ENCODE results near the gene NRXN3. TPM values are rescaled to one million over a fixed set of nuclear protein-coding genes. Genes with fewer than 3 reads are reported as not detected.

Gene NRXN3
- polyA plus RNA-seq, 1 of the 3 experiments (the other 2 are of a cell fraction) = 1.6 TPM

GRCh38 chr14:78335531-78335930, 165.4 kb downstream of the NRXN3 start:
- Histone ChIP-seq H3K27me3 (ENCODE audit: insufficient read depth) (no peaks in the 10 kb centered on the region), H3F3A (replicated peaks; ENCODE audit: insufficient read depth) (no peaks in the 10 kb centered on the region), H3K79me2 (ENCODE audit: insufficient read depth) (no peaks in the 10 kb centered on the region), H3K9ac (no peak overlapping the region), H3K4me1 (ENCODE audit: control insufficient read depth in 1 of 2, insufficient read depth in 2 of 2, low read depth in 1 of 2, low read length in 1 of 2) (no peaks in the 10 kb centered on the region; a peak in 1 of 4 replicates), H3K9me3 (no peaks in the 10 kb centered on the region), H3K4me2 (no peak overlapping the region), H3K27ac (ENCODE audit: low read depth in 2 of 2, low read length in 1 of 2) (no peak overlapping the region), H3K9me2 (no peaks in the 10 kb centered on the region), H3K4me3 (ENCODE audit: low read depth in 2 of 2, low read length in 1 of 2) (no peak overlapping the region), H2AFZ (ENCODE audit: low read depth) (no peak overlapping the region), H4K20me1 (ENCODE audit: insufficient read depth) (no peaks in the 10 kb centered on the region), H3K36me3 (replicated peaks in 1 of 2; ENCODE audit: control insufficient read depth in 1 of 2, insufficient read depth in 2 of 2, low read length in 1 of 2) (no peaks in the 10 kb centered on the region)
- WGBS (ENCODE audit: low lambda C conversion rate) = 27% methylated on average over 2 of the region's 2 CpGs
- TF ChIP-seq MEF2A (IDR thresholded peaks at IDR 0.05; ENCODE audit: borderline replicate concordance, low read depth) (no peak), SMC3 (IDR thresholded peaks at IDR 0.05; ENCODE audit: low read depth, low read length) (no peak), USF2 (IDR thresholded peaks at IDR 0.05; ENCODE audit: borderline replicate concordance, low read depth, low read length) (no peak), GABPA (IDR thresholded peaks at IDR 0.05; ENCODE audit: low read depth) (no peak), RAD21 (IDR thresholded peaks at IDR 0.05; ENCODE audit: low read length) (no peak), POLR2AphosphoS5 (IDR thresholded peaks at IDR 0.05; ENCODE audit: low read depth, low read length) (no peak), TEAD4 (IDR thresholded peaks at IDR 0.05; ENCODE audit: borderline replicate concordance, insufficient read depth) (no peak), ELF1 (IDR thresholded peaks at IDR 0.05) (no peak), TCF12 (IDR thresholded peaks at IDR 0.05) (no peak), RFX5 (IDR thresholded peaks at IDR 0.05; ENCODE audit: low read length) (no peak)
- ChIA-PET POLR2A (no interaction called here), CTCF (interaction anchor here (0.9 kb wide), 1 partner anchor 99 kb away, joined by 3 read pairs; no protein-coding TSS in a partner anchor)
- DNase-seq = no peak

- no peaks in the 10 kb centered on the region for H3F3A ChIP-seq (replicated peaks; ENCODE audit: insufficient read depth)
- no peaks in the 10 kb centered on the region for H3K27me3 ChIP-seq (ENCODE audit: insufficient read depth)
- H3K9ac ChIP-seq = no peak overlapping the region
- no peak overlapping the region for H3K27ac ChIP-seq (ENCODE audit: low read depth in 2 of 2, low read length in 1 of 2)
- H3K36me3 ChIP-seq (replicated peaks in 1 of 2; ENCODE audit: control insufficient read depth in 1 of 2, insufficient read depth in 2 of 2, low read length in 1 of 2) = no peaks in the 10 kb centered on the region
- WGBS (ENCODE audit: low lambda C conversion rate) = 18% methylated on average over 3 of the region's 3 CpGs
- no peaks in the 10 kb centered on the region for H3K9me3 ChIP-seq
- H3K4me3 ChIP-seq (ENCODE audit: low read depth in 2 of 2, low read length in 1 of 2) = no peak overlapping the region
- no peaks in the 10 kb centered on the region for H3K79me2 ChIP-seq (ENCODE audit: insufficient read depth)
- ChIA-PET POLR2A (no interaction called here), CTCF (no interaction called here)
- no peak overlapping the region for H2AFZ ChIP-seq (ENCODE audit: low read depth)
- no peaks in the 10 kb centered on the region for H4K20me1 ChIP-seq (ENCODE audit: insufficient read depth)
- no peak for DNase-seq
- no peaks in the 10 kb centered on the region; a peak in 1 of 4 replicates for H3K4me1 ChIP-seq (ENCODE audit: control insufficient read depth in 1 of 2, insufficient read depth in 2 of 2, low read depth in 1 of 2, low read length in 1 of 2)
- H3K4me2 ChIP-seq = no peak overlapping the region
- H3K9me2 ChIP-seq = no peaks in the 10 kb centered on the region
- no peak for TF ChIP-seq RCOR1 (IDR thresholded peaks at IDR 0.05; ENCODE audit: low read length)
- no peak for TF ChIP-seq JUND (IDR thresholded peaks at IDR 0.05)
- no peak for TF ChIP-seq FOXJ3 (CRISPR knock-in tag; IDR thresholded peaks at IDR 0.05)
- TF ChIP-seq YY1 (IDR thresholded peaks at IDR 0.05; ENCODE audit: low read depth) = no peak
- TF ChIP-seq REST (IDR thresholded peaks at IDR 0.05; ENCODE audit: low read depth, low read length) = no peak
- no peak for TF ChIP-seq IRF3 (IDR thresholded peaks at IDR 0.05; ENCODE audit: low read depth, low read length)
- no peak for TF ChIP-seq GABPA (IDR thresholded peaks at IDR 0.05; ENCODE audit: low read depth)
- TF ChIP-seq TEAD4 (IDR thresholded peaks at IDR 0.05; ENCODE audit: borderline replicate concordance, insufficient read depth) = no peak
- no peak for TF ChIP-seq CHD2 (IDR thresholded peaks at IDR 0.05; ENCODE audit: low read length, partially characterized antibody)
- no peak for TF ChIP-seq MEF2A (IDR thresholded peaks at IDR 0.05; ENCODE audit: borderline replicate concordance, low read depth)
- TF ChIP-seq ELF1 (IDR thresholded peaks at IDR 0.05) = no peak
- no peak for TF ChIP-seq GATA2 (CRISPR knock-in tag; IDR thresholded peaks at IDR 0.05)
- TF ChIP-seq EP300 (IDR thresholded peaks at IDR 0.05; ENCODE audit: borderline replicate concordance in 1 of 2, low read depth in 1 of 2, low read length in 1 of 2) = no peak
- no peak for TF ChIP-seq USF1 (IDR thresholded peaks at IDR 0.05; ENCODE audit: borderline replicate concordance, low read depth)
- no peak for TF ChIP-seq NRF1 (IDR thresholded peaks at IDR 0.05; ENCODE audit: low read depth, low read length)
- TF ChIP-seq RXRA (IDR thresholded peaks at IDR 0.05; ENCODE audit: borderline replicate concordance, low read depth) = no peak
- TF ChIP-seq POLR2AphosphoS5 (IDR thresholded peaks at IDR 0.05; ENCODE audit: low read depth, low read length) = no peak
Observed at GRCh38 chr14:78340250-78340649, 170.1 kb downstream of the NRXN3 start.

All from SK-N-SH (cell line).